NK-92 treated with Interleukin-12 subunit alpha and Interleukin-12 subunit beta, amount 100 ng/mL, for 24 hours (cell line): ENCODE measurements around the gene POLE2.
"Not testable (repeated sequence)": the region's sequence is repeated elsewhere in the genome, so short reads cannot be mapped to it uniquely, and the experiment has no call there.

ENCODE experiments used
- DNase-seq: peaks from one replicate; lab custom pipeline; 2025; lab: John Stamatoyannopoulos, UW

Gene POLE2

DNA sequence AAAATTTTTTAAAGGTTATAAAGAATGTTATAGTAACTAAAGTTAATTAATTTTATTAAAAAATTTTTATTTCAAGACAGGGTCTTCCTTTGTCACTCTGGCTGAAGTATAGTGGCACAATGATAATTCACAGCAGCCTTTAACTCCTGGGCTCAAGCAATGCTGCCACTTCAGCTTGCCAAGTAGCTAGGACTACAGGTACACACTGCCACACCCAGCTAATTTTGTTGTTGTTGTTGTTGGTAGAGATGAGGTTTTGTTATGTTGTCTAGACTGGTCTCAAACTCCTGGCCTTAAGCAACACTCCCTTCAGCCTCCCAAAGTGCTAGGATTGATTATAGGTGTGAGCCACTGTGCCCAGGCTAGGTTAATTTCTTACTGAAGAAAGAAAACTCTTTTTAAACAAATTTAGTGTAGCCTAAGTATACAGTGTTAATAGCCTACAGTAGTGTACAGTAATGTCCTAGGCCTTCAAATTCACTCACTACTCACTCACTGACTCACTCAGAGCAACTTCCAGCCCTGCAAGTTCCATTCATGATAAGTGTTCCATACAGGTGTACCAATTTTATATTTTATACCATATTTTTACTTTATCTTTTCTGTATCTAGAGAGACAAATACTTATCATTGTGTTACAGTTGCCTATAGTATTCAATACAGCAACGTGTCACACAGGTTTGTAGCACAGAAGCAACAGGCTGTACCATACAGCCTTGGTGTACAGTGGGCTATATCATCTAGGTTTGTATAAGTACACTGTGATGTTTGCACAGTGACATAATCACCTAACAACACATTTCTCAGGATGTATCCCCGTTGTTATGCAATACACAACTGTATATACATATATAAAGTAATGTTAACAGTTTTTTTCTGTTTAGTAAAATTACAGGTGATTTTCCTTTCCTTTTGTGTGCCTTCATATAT lies 28.2 kb downstream of the POLE2 start:
- DNase-seq = no peak

DNA sequence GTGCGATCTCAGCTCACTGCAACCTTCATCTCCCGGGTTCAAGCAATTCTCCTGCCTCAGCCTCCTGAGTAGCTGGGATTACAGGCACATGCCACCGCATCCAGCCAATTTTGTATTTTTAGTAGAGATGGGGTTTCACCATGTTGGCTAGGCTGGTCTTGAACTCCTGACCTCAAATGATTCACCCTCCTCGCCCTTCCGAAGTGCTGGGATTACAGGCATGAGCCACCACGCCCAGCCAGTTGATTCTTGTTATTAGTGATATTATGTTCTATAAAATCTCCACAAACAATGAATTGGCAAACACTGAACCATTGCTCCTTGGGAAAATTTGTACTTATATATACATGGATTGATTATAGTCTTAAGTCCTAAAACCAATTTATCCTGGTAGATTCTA lies 30.5 kb downstream of the POLE2 start:
- not testable (repeated sequence) for DNase-seq

DNA sequence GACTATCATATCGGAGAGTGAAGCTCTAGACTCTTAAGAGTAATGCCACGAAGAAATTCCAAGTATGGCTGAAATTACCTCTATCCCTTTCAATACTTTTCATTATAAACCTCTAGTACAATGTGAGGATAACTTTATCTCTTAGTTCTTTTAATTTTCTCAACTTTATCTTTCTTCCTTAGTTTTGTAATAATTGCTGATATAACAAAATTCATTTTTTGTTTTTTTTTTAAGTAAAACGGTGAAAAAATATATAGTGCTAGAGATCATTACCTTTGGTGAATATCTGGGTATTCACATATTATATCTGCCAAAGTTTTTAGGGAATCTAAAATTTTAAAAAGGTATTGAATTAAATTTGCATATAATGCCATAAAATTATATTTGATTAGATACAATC lies 33.5 kb downstream of the POLE2 start:
- DNase-seq = no peak

DNA sequence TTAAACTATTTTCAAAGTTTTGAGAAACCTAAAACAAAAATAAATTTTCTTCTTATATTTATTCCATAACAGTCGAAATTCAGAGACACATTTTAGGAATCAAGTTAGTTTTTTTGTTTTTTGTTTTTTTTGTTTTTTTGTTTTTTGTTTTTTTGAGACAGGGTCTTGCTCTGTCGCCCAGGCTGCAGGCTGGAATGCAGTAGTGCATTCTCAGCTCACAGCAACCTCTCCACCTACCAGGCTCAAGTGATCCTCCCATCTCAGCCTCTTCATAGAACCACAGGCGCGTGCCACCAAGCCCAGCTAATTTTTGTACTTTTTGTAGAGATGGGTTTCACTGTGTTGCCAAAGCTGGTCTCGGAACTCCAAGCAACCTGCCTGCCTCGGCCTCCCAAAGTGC lies 34.5 kb downstream of the POLE2 start:
- DNase-seq = no peak

DNA sequence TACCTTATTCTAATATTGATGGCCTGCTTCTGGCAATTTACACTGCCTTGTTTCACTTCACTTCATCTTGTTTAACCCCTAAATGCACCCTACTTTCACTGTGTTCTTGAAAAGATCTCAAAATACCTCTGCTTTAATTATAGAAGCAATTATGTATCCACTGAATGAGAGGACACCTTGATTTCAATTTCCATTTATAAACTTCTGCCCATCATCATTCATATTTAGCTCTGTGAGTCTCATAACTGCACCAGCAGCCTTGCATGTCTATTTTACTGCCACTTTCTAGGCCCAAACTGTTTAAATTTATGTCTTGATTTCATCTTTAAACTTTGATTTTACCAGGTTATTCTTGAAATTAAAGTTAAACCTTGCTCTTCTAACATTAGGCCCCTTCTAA lies 45.9 kb downstream of the POLE2 start:
- no peak for DNase-seq

DNA sequence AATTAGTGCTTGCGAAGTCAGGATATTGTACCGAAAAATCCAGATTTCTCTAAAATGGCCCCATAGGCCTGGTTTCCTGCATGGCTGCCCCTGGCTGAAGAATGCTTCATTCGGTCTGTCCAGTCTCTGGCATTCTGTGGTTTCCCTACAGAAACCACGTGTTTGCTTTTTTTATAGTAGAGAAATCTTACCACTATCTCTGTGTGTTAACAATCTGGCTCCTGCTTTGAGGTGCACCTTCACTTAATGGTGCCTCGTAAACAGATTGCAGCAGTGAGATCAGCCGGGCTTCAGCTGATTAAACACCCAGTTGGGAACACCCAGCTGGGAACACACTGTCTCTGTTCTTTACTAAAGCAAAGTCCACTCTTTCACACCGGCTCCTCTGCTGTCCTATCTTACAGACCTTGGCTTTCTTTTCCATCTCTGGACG lies 46.3 kb downstream of the POLE2 start:
- DNase-seq = no peak

DNA sequence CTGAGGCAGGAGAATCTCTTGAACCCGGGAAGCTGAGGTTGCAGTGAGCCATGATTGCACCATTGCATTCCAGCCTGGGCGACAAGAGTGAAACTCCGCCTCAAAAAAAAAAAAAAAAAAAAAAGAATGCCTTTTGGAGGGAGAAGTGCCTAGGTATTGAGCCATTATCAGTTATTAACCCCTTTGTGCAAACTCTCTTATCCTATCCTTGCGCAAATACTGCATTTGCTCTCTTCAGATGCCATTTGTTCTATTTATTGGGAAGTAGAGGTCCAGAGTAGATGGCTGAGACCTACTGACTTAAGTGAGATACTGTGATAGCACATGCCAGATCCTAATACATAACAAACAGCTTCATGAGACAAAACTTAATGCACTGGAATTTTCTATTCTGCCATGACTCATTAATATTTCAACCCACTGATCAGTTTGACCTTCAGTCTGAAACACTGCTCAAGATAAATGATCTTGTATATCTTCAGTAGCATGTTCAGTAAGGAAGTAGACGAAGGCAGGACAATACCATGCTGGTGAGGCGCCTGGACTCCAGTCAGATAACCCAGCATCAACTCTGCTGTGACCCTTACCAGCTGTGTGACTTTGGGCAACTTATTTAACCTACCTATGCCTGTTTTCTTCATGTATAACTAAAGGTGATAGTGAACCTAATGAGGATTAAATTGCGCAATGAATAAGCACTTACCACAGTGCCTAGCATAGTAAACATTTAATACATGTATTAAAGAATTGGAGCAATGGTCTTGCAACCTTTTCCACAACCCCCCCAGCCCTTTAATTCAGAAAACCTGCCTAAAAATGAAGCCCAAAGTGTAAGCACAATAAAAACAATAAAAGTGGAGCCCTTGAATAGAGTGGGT lies 47.2 kb downstream of the POLE2 start:
- no peak for DNase-seq

DNA sequence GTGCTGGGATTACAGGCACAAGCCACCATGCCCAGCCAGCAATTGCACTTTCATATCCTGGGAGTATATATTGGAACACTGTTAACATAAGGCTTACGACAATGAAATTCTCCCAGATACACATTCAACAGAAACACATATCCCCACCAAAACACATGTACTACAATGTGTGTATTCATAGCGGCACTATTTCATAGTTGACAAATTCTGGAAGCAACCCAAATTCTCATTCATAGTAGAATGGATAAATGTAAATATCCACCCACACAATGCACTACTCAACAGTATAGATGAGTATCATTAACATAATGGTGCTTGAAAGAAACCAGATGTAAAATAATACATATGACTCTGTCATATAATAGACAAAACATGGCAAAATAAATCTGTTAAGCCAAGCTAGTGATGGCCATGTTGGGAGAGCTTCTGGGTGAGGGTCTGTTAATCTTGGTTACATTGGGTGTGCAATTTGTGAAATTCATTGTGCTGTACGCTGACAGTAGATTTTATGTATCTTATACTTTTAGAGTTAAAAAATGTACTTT lies 50.4 kb downstream of the POLE2 start:
- DNase-seq = no peak

DNA sequence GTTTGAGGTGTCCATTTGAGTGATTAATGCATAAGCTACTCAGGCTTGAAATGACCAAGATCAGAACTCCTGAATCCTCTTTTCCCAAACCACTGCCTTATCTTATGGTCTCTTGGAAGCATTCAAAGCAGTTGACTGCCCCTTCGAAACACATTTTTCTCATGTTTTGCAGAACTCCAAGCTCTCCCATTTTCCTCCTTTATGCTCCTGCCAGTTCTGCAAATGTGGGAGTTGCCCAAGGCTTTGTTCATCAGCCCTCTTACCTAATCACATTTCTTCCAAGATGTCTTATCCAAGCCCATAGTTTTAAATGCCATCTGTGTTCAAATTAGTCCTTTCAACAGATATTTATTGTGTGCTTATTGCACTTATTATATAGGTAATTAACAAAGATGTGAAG lies 51.1 kb downstream of the POLE2 start:
- no peak for DNase-seq

DNA sequence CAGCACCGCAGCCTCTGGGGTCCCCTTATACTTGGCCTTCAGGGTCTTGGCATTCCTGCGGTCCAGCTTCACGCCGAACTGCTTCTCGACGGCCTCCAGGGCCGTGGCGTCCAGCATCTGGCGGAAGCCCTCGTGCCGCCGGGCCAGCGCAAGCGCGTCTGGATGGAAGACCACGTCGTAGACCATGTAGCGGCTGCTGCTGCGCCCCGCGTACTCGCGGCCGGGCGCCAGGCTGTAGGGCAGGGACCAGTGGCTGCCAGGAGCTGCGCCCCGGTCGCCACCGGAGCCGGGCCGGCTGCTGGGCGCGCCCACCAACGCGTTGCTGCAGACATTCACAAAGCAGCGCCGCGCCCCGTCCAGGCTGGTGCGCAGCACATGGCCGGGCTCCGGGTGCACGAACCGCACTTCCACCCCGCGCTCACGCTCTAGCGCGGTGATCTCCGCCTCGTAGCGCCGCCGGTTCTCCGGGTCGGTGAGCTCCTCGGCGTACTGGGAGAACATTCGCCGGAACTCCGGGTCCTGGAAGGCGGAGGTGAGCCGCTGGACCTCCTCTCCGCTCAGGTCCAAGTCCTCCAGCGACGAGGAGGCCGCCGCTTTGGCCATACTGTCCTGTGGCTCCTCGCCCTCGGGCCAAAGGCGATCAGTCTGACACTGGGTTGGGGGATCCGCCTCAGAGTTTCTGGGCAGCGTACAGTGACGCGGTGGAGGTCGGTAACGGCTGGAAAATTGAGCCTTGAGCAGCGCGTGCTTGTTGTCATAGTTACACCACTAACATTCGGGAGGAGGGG lies 53.3 kb downstream of the POLE2 start, which contains the start of gene DNAAF2:
Gene DNAAF2, minus strand, starts transcription at position 698 of the 788 bp plus-strand sequence. Its CDS starts 95 bp downstream, at position 603.
- peak; percentile 59 for DNase-seq

DNA sequence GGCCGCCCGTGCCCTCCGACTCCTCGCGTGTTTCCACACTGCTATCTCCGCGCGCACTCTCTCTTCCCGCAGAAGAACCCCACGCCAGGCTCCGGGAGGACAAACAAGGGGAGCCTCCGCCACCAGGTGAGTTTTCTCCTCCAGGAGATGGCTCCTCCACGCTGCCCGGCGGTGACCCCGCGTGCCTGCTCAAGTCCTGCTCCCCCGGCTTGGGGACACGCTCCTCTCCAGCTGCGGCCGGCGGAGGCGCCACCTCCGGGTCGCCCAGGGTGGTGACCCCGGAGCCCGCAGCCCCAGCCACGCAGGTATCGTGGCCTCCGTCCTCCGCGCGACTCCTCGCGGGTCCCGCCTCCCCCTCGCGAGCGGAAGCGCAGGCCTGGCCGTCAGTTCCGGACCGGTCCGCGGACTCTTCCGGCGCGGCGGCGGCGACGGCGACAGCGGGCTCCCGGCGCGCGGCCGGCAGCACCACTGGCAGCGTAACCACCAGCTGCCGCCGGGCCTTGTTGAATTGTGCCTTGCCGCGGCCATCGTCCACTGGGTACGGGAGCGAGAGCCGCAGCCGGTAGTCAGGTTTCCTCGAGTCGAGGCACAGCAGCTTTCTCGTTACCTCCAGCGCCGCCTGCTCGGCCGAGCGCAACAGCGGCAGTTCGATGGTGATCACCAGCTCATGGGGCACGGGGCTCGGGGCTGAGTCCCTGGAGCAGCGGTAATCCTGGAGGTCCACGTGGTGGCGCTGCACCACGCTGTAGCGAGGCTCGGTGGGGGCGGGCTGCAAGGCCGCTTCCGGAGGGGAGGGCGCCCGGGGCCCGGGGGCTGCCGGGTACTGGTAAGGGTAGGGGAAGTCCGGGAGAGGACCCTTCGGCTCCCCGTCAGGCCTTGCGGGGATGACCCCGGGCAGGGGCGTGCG lies 54.1 kb downstream of the POLE2 start:
- DNase-seq = peak; percentile 89

DNA sequence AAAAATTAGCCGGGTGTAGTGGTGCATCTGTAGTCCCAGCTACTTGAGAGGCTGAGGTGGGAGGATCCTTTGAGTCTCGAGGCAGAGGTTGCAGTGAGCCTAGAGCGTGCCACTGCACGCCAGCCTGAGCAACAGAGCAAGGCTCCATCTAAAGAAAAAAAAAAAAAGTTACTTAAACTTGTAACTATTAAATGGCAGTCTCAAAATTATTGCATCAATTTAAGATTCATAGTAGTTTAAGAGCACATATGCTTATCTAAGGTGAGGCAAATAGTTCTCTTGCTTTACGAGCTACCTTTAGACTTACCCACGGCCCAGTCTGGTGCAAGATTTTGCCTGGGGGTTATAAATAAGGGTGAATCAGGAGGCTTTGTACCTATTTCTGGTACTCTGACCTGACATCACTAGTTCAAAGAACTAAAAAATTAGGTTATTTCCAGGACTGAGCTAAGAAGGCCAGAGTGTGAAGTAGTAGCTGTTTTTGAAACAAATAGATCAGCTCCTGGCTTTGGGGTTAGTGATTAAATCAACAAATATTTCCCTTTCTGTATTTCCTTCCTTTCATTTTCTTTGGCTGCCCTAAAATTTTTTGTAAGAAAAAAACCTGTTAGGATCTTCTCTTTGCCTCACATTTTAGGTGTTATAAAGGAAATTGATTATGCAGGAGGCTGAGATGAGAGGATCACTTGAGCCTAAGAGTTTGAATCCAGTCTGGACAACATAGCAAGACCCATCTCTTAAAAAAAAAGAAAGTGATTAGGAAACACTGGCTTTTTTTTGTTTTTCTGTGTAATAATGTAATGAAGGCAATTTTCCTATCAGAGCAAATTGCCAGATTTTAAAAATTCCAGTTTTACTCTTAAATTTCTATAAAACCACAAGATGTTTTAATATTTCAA lies 63.8 kb downstream of the POLE2 start:
- no peak for DNase-seq

DNA sequence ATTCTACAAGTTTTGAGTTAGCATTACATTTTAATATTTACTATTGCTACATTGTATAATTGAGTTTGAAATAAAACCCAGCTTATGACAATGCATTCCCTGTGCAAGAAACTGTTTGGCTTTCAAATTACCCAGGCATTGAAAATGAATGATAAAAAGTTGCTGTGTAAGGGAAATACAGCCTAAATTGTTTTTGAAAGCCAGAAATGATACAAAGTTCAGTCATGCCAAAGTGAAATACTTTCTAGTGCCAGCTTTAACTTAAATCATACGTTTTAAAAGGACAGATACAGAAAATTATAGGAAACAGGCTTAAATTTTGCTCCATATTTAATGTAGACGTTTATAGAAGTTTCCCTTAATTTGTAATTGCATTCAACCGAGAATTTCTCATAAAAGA lies 64.6 kb downstream of the POLE2 start:
- DNase-seq = no peak

DNA sequence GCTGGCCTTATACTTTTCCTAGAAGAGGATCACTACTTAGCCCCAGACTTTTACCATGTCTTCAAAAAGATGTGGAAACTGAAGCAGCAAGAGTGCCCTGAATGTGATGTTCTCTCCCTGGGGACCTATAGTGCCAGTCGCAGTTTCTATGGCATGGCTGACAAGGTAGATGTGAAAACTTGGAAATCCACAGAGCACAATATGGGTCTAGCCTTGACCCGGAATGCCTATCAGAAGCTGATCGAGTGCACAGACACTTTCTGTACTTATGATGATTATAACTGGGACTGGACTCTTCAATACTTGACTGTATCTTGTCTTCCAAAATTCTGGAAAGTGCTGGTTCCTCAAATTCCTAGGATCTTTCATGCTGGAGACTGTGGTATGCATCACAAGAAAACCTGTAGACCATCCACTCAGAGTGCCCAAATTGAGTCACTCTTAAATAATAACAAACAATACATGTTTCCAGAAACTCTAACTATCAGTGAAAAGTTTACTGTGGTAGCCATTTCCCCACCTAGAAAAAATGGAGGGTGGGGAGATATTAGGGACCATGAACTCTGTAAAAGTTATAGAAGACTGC lies 65.9 kb downstream of the POLE2 start:
- no peak for DNase-seq

DNA sequence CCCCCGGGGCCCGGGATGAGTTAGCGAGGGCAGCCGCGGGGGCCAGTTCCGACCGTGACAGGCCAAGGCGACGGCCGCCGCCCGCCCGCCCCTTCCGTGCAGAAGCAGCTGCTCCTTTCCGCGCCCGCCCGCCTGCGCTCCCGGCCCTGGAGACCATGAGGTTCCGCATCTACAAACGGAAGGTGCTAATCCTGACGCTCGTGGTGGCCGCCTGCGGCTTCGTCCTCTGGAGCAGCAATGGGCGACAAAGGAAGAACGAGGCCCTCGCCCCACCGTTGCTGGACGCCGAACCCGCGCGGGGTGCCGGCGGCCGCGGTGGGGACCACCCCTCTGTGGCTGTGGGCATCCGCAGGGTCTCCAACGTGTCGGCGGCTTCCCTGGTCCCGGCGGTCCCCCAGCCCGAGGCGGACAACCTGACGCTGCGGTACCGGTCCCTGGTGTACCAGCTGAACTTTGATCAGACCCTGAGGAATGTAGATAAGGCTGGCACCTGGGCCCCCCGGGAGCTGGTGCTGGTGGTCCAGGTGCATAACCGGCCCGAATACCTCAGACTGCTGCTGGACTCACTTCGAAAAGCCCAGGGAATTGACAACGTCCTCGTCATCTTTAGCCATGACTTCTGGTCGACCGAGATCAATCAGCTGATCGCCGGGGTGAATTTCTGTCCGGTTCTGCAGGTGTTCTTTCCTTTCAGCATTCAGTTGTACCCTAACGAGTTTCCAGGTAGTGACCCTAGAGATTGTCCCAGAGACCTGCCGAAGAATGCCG lies 66.7 kb downstream of the POLE2 start:
- DNase-seq = peak; percentile 66

DNA sequence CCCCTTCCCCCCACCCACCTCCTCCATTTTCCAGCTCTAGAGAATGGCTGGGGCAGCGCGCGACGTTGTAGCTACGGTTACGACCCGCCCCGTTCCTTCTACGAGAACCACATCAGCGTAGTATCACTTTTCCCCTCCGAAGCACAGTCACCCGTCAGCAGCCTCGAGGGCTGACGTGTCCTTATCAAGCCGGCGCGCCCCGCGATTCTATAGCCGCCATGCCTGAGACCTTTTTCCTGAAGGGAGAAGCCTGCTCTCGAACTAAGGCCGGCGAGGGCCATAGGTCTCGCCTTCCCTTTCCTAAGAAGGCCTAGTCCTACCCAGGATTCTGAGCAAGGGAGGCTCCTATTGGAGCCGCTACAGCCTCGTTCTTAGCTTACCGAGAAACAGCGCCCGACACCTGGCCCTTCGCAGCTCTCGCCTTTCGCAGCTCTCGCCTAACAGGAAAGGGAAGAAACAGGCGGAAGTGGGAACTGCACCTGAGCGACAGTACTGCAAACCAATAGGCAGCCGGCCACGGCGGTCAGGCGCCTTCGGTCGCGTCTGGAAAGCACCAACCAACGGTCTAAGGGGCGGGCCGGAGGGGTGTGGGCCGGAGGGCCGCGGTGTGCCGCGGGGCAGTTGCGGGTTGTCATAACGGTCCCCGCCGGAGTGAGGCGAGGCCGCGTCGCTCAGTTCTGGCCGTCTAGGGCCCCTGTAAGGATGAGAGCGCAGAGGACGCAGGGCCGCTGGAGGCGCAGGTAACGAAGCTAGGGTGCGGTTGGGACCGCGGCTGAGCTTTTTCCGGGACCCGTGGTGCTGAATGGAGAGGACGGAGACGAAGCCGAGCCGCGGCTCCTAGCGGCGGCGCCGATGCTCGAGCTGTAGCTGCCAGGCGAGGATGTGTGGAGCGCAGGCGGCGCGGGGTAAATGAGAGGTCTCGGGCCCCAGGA lies 67.6 kb downstream of the POLE2 start, which contains the start of the genes MGAT2 and RPL36AL:
Gene MGAT2, plus strand, starts transcription at position 618 of the 932 bp plus-strand sequence. CDS start 470 bp downstream, outside the sequence.
Gene RPL36AL, minus strand, starts transcription at position 445 of the 932 bp plus-strand sequence. CDS start 1,522 bp downstream, outside the sequence.
- peak; percentile 96 for DNase-seq

DNA sequence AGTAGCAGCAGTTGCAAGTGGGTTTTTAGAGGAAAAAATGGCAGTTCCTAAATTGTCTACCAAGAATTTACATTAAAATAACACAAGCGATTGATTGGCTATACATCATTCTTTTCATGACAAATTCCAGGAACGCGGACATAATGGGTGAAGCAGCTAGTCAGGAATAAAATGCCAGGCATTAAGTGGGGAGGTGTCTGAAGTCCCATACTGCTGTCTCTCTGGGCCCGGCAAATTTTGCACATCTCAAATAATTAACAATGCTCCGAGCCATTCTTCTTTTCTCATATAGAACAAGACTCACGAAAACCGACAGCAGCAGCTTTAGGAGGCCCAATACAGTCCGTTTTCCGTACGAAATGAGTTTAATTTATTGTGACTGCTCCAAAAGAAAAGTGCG lies 68.3 kb downstream of the POLE2 start:
- no peak for DNase-seq
